GM21528 (cell line): ENCODE measurements around the gene EXOC3L4.
"Not testable (repeated sequence)": the region's sequence is repeated elsewhere in the genome, so short reads cannot be mapped to it uniquely, and the experiment has no call there.

Experiments used
- ATAC-seq: cut with Tn5 transposase; IDR thresholded peaks from one replicate; pipeline ENCODE4 v1.9.1; 2021; ENCODE audit warnings: mild to moderate bottlenecking, moderate library complexity; ENCODE audit not compliant: unreplicated experiment, low FRiP score

Gene EXOC3L4

GRCh38 chr14:103103461-103104388 is 9.2 kb downstream of the EXOC3L4 start:
- no peak for ATAC-seq

GRCh38 chr14:103104389-103104653 is 9.8 kb downstream of the EXOC3L4 start:
- ATAC-seq = no peak

GRCh38 chr14:103104654-103105452 is 10.3 kb downstream of the EXOC3L4 start:
- ATAC-seq = no peak

- ATAC-seq = no peak
Observed at GRCh38 chr14:103105580-103106150, 11.1 kb downstream of the EXOC3L4 start.

GRCh38 chr14:103107455-103107854 is 12.9 kb downstream of the EXOC3L4 start:
- no peak for ATAC-seq

GRCh38 chr14:103107941-103108748 is 13.6 kb downstream of the EXOC3L4 start:
- ATAC-seq = no peak

- ATAC-seq = no peak
Observed at GRCh38 chr14:103108749-103109207, 14.3 kb downstream of the EXOC3L4 start.

GRCh38 chr14:103109535-103110441 is 15.3 kb downstream of the EXOC3L4 start:
- no peak for ATAC-seq

- ATAC-seq = no peak
Observed at GRCh38 chr14:103110681-103111231, 16.2 kb downstream of the EXOC3L4 start.

- ATAC-seq = no peak
Observed at GRCh38 chr14:103111232-103111868, 16.8 kb downstream of the EXOC3L4 start.

GRCh38 chr14:103112400-103113243 is 18.1 kb downstream of the EXOC3L4 start:
- ATAC-seq = no peak

GRCh38 chr14:103113303-103113702 is 18.8 kb downstream of the EXOC3L4 start:
- ATAC-seq = no peak

GRCh38 chr14:103113774-103114173 is 19.2 kb downstream of the EXOC3L4 start:
- ATAC-seq = no peak

- ATAC-seq = not testable (repeated sequence)
Observed at GRCh38 chr14:103115086-103115679, 20.7 kb downstream of the EXOC3L4 start.

- no peak for ATAC-seq
Observed at GRCh38 chr14:103115845-103116572, 21.5 kb downstream of the EXOC3L4 start.

GRCh38 chr14:103116636-103117035 is 22.1 kb downstream of the EXOC3L4 start:
- ATAC-seq = no peak

GRCh38 chr14:103117499-103117898 is 23.0 kb downstream of the EXOC3L4 start:
- not testable (repeated sequence) for ATAC-seq
